NB4 (cell line): ENCODE results near the gene FOXB1.

Experiments
- DNase-seq: peaks from one replicate; pipeline ENCODE4 v3.0.0; 2010; ENCODE audit warnings: low read depth
- H3K4me3 ChIP-seq: one replicate; pipeline ENCODE4 v1.5.1; 2011; ENCODE audit warnings: mild to moderate bottlenecking, low read depth, low read length, moderate library complexity
- CTCF ChIP-seq: IDR thresholded peaks from one replicate; pipeline ENCODE4 v1.5.1; 2012; ENCODE audit warnings: low read depth, low read length
- MAX ChIP-seq: IDR thresholded peaks from 2 replicates; pipeline ENCODE4 v1.6.1; 2011; ENCODE audit warnings: low read depth, low read length
- MYC ChIP-seq: IDR thresholded peaks from 2 replicates; pipeline ENCODE4 v1.6.1; 2011; ENCODE audit warnings: low read depth, low read length
- POLR2A ChIP-seq: IDR thresholded peaks from 2 replicates; pipeline ENCODE4 v1.6.1; 2011; ENCODE audit warnings: mild to moderate bottlenecking; ENCODE audit not compliant: insufficient read length; ENCODE audit errors: extremely low read depth

FOXB1 gene

GRCh38 chr15:60021589-60022378 is 17.7 kb downstream of the FOXB1 start:
- H3K4me3 ChIP-seq: no peak overlapping the region
- DNase-seq: peak; percentile 69
- TF ChIP-seq MYC: no peak
- TF ChIP-seq CTCF: no peak
- no peak for TF ChIP-seq POLR2A
- no peak for TF ChIP-seq MAX

- TF ChIP-seq MAX: no peak
- no peak for TF ChIP-seq MYC
- TF ChIP-seq CTCF: no peak
- TF ChIP-seq POLR2A: no peak
- no peak for DNase-seq
- no peak overlapping the region for H3K4me3 ChIP-seq
These were observed 18.2 kb downstream of the FOXB1 start for GRCh38 chr15:60022379-60022741.

- no peak overlapping the region for H3K4me3 ChIP-seq
- no peak for DNase-seq
- no peak for TF ChIP-seq MAX
- no peak for TF ChIP-seq CTCF
- TF ChIP-seq MYC: no peak
- no peak for TF ChIP-seq POLR2A
These were observed 22.4 kb downstream of the FOXB1 start for GRCh38 chr15:60026555-60026954.

GRCh38 chr15:60035344-60035743 is 31.2 kb downstream of the FOXB1 start:
- DNase-seq: no peak
- H3K4me3 ChIP-seq: no peak overlapping the region

GRCh38 chr15:60039316-60039715 is 35.2 kb downstream of the FOXB1 start:
- TF ChIP-seq MYC (no peak), POLR2A (no peak), CTCF (no peak), MAX (no peak)
- DNase-seq: no peak

More at GRCh38 chr15:60035344-60035743, 31.2 kb downstream of the FOXB1 start:
- TF ChIP-seq MAX (no peak), MYC (no peak), CTCF (no peak), POLR2A (no peak)

More at GRCh38 chr15:60039316-60039715, 35.2 kb downstream of the FOXB1 start:
- H3K4me3 ChIP-seq: no peak overlapping the region
